T-helper 1 cell treated with Interleukin-12 subunit alpha and Interleukin-12 subunit beta and Interleukin-4 antibody, amounts not matched to agents 30 ng/mL and 1 ng/mL, for 36 hours (primary cell): ENCODE results near the gene CBLC. TPM values are rescaled to one million over a fixed set of nuclear protein-coding genes. Genes with fewer than 3 reads are reported as not detected.

Source experiments
- intact Hi-C: fragments of 100-400 bp; cut with micrococcal nuclease; formaldehyde crosslinking; loops from one replicate; pipeline ENCODE4 v1.15.1; 2024
- total RNA-seq: library from RNA; stranded (reverse); gene quantifications from 2 replicates; pipeline ENCODE4 v1.2.3, GENCODE V29; 2022

The CBLC gene
- total RNA-seq, 1 donor from 2014 or later = not detected

DNA sequence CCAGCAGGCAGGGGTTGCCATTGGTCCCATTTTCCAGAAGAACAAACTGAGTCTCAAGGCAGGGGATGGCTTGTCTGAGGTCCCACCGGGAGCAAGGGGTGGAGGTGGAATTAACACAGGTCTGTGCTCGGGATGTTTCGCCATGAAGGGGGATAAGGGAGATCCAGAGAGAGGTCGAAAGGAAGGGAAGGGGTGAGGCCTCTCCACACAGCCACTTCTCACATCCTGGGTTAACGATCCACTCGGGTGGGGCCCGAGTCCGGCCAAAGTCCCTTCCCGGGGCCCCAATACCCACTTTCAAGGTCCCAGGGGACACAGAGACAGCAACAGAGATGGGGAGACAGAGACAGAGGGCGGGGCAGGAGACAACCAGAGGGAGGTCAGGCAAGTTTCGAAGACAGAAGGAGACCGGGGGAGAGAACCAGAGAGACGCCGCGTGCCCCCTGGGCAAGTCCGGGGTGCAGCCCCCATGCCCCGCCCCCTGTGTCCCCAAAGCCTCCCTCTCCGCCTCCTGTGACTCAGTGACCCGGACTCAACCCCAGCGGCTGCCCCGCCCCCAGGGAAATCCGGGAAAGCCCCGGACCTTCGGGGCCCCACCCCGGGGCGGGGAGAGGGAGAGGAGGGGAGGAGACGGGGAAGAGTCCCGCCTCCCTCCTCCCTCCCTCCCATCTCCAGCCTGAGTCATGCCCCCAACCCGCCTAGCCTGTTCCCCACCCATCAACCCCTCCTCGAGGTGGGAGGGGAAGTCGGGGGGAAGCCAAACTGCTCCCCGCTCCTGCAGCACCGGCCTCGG, 30.5 kb upstream of the CBLC start:
- intact Hi-C loops = loop anchor here (1.0 kb wide), 4 partner anchors 23 to 1284 kb away; no protein-coding TSS in a partner anchor

DNA sequence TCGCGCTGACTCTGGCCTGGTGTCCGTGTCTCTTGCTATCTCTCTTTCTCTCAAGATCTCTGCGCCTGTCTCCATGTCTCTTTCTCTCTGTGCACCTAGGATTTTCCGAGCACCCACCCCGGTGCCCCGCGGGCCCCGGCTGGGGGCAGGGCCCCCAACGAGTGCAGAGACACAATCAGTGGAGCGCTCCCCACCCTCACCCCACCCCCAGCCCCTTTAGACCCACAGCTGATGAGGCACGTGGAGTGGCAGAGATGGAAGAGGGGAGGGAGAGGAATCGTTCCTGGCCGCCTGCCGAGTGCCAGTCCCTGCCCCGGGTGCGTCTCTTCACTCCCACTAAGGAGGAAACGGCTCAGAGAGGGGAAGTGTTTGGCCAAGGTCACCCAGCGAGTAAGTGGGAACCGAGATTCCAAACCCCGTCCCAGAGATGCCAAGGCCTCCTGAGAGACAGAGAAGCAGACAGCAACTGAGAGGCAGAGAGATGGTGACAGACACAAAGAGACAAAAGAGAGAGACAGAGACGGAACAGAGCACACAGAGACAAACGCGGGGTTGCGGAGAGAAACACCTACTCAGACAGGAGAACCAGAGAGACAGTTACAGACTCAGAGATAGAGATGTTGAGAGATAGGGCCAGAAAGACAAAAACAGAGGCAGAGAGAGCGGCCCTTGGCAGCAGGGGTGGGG, 29.8 kb upstream of the CBLC start:
- intact Hi-C loops = loop anchor here (1.0 to 2.0 kb wide), 8 partner anchors 22 to 1285 kb away; partner anchors contain the start of gene ZNF180

DNA sequence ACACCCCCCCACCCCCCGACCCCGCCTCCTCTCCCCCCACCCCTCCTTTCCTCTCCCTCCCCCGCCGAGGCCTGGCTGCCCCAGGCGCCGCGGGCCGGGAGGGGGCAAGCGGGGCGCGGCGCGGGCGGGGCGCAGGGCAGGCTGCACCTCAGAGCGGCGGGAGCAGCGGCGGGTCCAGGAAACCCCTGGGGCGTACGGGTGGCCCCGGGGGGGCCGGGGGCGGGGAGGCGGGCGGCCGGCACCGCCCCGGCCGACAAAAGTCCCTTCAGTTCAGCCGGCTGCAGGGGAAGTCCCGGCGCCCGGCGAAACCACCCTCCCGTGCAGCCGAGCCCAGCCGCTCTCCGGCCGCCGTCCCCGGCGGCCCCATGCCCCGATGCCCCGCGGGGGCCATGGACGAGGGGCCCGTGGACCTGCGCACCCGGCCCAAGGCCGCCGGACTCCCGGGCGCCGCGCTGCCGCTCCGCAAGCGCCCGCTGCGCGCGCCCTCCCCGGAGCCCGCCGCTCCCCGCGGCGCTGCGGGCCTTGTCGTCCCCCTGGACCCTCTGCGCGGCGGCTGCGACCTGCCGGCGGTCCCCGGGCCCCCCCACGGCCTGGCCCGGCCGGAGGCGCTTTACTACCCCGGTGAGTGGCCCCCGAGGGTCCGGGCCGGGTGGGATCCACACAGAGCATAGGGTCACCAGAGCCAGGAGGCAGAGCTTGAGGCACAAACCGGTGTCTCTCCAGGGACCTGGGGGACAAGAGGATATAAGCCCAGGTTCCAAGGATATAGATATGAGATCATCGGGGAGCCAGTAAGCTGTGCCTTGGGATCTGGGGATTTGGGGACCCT, 29.1 kb upstream of the CBLC start, which contains the start of gene BCL3:
BCL3 (plus strand) TSS at position 283 of the 829 bp plus-strand sequence; CDS start at position 366, 83 bp downstream.
- intact Hi-C loops = loop anchor here (1.0 to 2.0 kb wide), 4 partner anchors 36 to 248 kb away; partner anchors contain the start of gene ZNF180

GRCh38 chr19:44749292-44749691, 28.4 kb upstream of the CBLC start:
- intact Hi-C loops = loop anchor here (2.0 kb wide), 1 partner anchor 248 kb away; the partner anchor contains the start of gene ZNF180

- intact Hi-C loops = loop anchor here (2.0 to 5.0 kb wide), 2 partner anchors 249 to 252 kb away; partner anchors contain the start of genes RELB and ZNF180
Measured at GRCh38 chr19:44749994-44750393, 27.7 kb upstream of the CBLC start.

DNA sequence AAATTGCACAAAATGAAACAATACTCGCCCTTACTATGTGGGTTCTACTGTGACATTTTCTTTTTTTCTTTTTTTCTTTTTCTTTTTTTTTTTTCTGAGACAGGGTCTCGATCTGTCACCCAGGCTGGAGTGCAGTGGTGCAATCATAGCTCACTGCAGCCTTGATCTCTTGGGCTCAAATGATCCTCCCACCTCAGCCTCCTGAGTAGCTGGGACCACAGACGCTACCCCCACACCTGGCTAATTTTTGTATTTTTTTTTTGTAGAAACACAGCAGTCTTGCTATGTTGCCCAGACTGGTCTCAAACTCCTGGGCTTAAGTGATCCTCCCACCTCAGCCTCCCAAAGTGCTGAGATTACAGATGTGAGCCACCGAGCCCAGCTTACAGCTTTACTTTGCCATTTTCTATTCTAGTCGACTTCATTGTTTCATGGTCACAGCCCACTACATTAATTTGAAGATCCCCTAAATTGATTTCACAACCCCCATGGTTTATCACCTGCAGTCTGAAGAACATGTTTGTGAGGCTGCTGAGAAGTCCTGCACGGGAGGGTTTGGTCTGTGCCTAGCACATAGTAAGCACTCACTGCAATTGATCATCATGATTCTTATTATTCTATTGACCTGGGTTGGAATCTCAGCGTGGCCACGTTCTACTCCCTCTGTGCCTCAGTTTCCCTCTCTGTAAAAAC, 25.4 kb upstream of the CBLC start:
- intact Hi-C loops = loop anchor here (2.0 to 5.0 kb wide), 2 partner anchors 250 to 987 kb away; partner anchors contain the start of gene RELB

DNA sequence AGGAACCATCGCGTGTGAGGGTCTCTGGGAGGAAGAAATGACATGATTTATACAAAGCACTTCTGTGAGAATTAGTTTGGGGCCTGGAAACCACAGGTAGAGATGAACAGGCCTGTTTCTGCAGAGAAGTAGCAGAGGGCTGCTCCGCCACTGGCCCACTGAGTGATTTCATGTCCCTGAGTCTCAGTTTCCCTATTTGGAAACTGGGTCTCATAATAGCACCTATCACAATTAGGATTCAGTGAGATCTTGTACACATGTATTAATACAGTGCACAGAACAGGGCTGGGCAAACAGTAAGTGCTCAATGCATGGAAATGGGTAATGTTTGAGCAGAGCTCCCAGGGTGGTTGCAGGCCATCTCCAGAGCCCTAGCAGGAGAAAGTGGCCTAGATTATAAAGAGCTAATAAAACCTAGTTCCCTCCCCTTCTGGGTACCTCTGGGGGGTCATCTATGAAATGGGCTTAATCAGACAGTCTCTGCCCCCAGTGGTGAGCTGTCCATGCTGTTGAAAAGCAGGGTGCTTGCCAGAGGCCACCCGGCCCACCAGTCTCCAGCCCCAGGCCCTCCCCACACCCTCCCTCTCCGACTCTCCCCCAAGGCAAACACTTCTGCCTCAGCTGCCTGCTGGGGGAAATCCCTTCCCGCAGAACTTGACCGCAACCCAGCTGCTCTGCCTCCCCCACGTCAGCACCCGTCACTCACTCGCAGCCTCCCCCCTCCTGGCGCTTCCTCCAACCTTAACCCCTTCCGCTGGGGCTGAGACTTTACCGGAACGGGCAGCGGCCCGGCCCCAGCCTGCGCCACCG, 24.7 kb upstream of the CBLC start:
- intact Hi-C loops = loop anchor here (1.0 to 5.0 kb wide), 6 partner anchors 17 to 988 kb away; partner anchors contain the start of gene RELB

- intact Hi-C loops = loop anchor here (1.0 to 5.0 kb wide), 6 partner anchors 17 to 989 kb away; partner anchors contain the start of gene RELB
Measured at GRCh38 chr19:44753626-44753931, 24.1 kb upstream of the CBLC start.

DNA sequence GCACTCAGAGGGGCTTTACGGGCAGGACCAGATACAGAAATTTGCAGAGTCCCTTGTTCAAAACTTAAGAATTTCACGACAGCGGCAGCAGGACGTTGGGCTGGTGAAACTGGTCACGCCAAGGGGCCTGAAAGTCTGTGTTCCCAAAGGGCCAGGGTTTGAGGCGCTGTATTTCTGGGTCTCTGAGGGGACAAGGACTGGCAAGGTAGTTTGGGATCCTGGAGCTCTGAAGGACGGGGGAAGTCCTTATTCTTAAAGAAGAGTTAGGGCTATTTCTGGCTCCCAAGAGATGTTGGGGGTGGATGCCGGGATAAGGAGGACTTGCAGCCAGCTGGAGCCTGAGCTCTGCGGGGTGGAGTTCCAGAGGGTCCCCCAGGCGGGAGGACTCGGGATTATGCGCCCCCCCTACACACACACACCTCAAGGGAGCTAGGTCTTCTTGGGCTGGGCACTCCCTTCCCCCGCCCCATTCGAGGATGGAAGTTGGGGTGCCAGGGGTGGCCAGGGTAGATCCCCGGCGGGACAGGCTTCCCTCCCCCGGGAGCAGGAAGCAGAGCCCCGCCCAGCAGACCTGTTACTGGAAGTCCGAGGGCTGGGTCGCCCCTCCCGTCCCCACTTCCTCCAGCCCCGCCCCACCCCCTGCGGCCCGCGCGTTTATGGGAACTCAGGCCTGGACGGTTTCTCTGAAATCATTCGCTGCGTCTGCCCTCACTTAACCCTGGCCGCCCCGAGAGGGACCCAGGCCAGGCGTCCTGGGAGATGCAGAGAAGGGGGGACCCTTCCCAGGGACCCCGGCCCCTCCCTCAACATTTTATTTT, 23.5 kb upstream of the CBLC start:
- intact Hi-C loops = loop anchor here (1.0 to 5.0 kb wide), 6 partner anchors 16 to 989 kb away; partner anchors contain the start of gene RELB

GRCh38 chr19:44754750-44755080, 23.0 kb upstream of the CBLC start:
- intact Hi-C loops = loop anchor here (5.0 kb wide), 1 partner anchor 248 kb away; the partner anchor contains the start of gene RELB

GRCh38 chr19:44755219-44755618, 22.5 kb upstream of the CBLC start:
- intact Hi-C loops = no loop called here

DNA sequence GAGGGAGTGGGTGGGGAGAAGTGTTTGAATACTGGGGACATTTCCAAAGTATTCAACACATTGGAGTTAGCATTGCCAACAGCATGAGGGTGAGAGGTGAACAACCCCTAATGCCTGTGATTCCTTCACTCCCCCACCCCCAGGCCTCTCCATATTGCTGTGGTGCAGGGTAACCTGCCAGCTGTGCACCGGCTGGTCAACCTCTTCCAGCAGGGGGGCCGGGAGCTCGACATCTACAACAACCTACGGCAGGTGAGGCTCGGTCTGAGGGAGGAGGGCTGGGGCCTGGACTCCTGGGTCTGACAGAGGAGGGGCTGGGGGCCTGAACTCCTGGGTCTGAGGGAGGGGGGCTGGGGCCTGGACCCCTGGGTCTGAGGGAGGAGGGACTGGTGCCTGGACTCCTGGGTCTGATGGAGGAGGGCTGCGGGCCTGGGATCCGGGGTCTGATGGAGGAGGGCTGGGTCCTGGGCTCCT, 21.6 kb upstream of the CBLC start:
- intact Hi-C loops = no loop called here

GRCh38 chr19:44757057-44757734, 20.5 kb upstream of the CBLC start:
- intact Hi-C loops = no loop called here

GRCh38 chr19:44757735-44758505, 19.8 kb upstream of the CBLC start:
- intact Hi-C loops = no loop called here

DNA sequence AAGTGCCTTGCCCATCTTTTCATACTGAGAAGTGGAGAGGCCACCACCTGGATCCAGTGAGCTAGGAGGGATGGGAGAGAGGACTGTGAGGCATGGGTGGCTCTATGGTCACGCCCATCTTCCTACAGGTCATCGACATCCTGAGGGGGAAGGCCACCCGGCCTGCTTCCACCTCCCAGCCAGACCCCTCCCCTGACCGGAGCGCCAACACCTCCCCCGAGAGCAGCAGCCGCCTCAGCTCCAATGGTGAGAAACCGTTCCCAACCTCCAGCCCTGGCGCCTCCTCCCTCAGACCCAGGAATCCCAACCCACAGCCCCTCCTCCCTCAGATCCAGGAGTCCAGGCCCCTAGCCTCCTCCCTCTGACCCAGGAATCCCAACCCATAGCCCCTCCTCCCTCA, 19.1 kb upstream of the CBLC start:
- intact Hi-C loops = no loop called here

- intact Hi-C loops = no loop called here
Measured at GRCh38 chr19:44759083-44759804, 18.4 kb upstream of the CBLC start.

DNA sequence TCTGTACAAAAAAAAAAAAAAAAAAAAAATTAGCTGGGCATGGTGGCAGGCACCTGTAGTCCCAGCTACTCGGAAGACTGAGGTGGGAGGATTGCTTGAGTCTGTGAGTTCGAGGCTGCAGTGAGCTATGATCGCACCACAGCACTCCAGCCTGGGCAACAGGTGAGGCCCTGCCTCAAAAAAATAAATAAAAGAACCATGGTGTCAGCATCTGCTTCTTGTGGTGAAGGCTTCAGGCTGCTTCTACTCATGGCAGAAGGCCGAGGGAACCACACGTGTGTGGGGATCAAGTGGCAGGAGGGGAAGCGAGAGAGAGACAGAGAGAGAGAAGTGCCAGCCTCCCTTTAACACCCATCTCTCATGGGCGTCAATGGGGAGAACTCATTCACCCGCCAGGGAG, 15.7 kb upstream of the CBLC start:
- intact Hi-C loops = no loop called here
